ENCODE data around the gene NSUN5. TPM values are rescaled to one million over a fixed set of nuclear protein-coding genes. Genes with fewer than 3 reads are reported as not detected.
"Not testable (repeated sequence)": the region's sequence is repeated elsewhere in the genome, so short reads cannot be mapped to it uniquely, and the experiment has no call there.

The NSUN5 gene
- total RNA-seq, 1 experiment from 2014 or later: 90.9 TPM

GRCh38 chr7:73277210-73277609, 31.4 kb downstream of the NSUN5 start:
- not testable (repeated sequence) for DNase-seq; H3K27me3 ChIP-seq (ENCODE audit: control insufficient read depth, insufficient read depth, low read length); H3K4me3 ChIP-seq (ENCODE audit: insufficient read depth, low read depth, low read length); H3K36me3 ChIP-seq (replicated peaks; ENCODE audit: control insufficient read depth, insufficient read depth, low read length)

GRCh38 chr7:73267813-73268212, 40.8 kb downstream of the NSUN5 start:
- H3K36me3 ChIP-seq (replicated peaks; ENCODE audit: control insufficient read depth, insufficient read depth, low read length); H3K27me3 ChIP-seq (ENCODE audit: control insufficient read depth, insufficient read depth, low read length); H3K4me3 ChIP-seq (ENCODE audit: insufficient read depth, low read depth, low read length); DNase-seq: not testable (repeated sequence)

DNA sequence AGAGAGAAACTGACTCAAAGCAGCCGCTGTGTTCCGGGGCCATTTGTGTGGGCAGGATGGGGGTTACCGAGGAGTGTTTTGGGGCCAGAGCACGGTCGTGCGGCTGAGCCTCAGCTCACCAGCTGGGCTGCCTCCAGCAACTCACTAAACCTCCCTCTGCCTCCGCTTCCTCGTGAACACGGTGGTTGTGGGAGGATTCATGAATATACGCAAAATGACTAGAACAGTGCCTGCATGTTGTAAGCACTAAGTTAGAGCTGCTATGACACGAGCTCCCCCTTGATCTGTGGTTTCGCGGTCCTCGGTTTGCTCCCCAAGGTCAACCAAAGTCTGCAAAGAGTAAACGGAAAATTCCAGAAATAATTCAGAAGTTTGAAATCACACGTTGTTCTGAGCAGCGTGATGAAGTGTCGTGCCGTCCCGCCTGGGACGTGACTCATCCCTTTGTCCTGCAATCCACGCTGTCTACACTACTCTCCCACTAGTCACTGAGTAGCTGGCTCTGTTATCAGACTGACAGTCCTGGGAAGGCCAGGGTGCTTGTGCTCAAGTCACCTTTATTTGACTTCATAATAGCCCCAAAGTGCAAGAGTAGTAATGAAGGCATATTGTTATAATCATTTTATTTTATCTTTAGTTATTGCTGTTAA, 41.8 kb downstream of the NSUN5 start:
- not testable (repeated sequence) for H3K27me3 ChIP-seq (ENCODE audit: control insufficient read depth, insufficient read depth, low read length); H3K4me3 ChIP-seq (ENCODE audit: insufficient read depth, low read depth, low read length); H3K36me3 ChIP-seq (replicated peaks; ENCODE audit: control insufficient read depth, insufficient read depth, low read length); DNase-seq

DNA sequence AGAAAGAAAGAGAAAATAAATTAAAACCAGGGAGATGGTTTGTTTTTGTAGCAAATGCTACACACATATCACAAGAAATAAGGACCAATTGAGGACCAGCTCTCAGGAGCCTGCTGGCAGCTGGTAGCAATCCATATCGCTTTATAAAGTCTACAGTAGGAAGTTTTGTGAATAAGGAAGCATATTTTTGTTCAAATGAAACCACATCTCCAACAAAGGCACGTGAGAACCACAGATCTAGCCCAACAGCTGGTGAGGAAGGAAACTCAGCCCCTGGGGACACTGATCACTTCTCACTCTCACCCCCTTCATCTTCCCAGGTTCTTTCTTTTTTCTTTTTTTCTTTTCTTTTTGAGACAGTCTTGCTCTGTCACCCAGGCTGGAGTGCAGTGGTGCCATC, 46.2 kb downstream of the NSUN5 start:
- DNase-seq: not testable (repeated sequence)

More for the DNA sequence above, 46.2 kb downstream of the NSUN5 start:
- H3K27me3 ChIP-seq (ENCODE audit: control insufficient read depth, insufficient read depth, low read length); H3K4me3 ChIP-seq (ENCODE audit: insufficient read depth, low read depth, low read length); H3K36me3 ChIP-seq (replicated peaks; ENCODE audit: control insufficient read depth, insufficient read depth, low read length): not testable (repeated sequence)

Other genes starting within 250 kb of the NSUN5 start
- not detected in 2 replicates for gene SPDYE9, start 222.8 kb downstream of the NSUN5 start, total RNA-seq (2014; rRNA removed; shearing (Covaris generic))
- gene TRIM50, start 19.3 kb upstream of the NSUN5 start, total RNA-seq (2014; rRNA removed; shearing (Covaris generic)): 0.11 TPM in 1 of 2 replicates, not detected in the other
- gene FKBP6, start 19.3 kb upstream of the NSUN5 start, total RNA-seq (2014; rRNA removed; shearing (Covaris generic)): 0.10 TPM in 1 of 2 replicates, not detected in the other
- gene FZD9, start 125.0 kb upstream of the NSUN5 start, total RNA-seq (2014; rRNA removed; shearing (Covaris generic)): 4.1 and 6.1 TPM in 2 replicates
- gene BAZ1B, start 213.5 kb upstream of the NSUN5 start, total RNA-seq (2014; rRNA removed; shearing (Covaris generic)): 44.6 and 57.9 TPM in 2 replicates
- gene BCL7B, start 248.9 kb upstream of the NSUN5 start, total RNA-seq (2014; rRNA removed; shearing (Covaris generic)): 18.7 and 23.3 TPM in 2 replicates

Measured in H7 (cell line).